GM23248 (cell line): ENCODE results near the gene PPA2.

Experiments used
- EZH2 ChIP-seq: fragments of 200-600 bp; sonication (generic); IDR thresholded peaks from 2 replicates; pipeline ENCODE4 v1.6.1; 2018; ENCODE audit warnings: antibody characterized with exemption, mild to moderate bottlenecking; ENCODE audit not compliant: insufficient read depth, poor library complexity, severe bottlenecking
- EZH2phosphoT487 ChIP-seq: fragments of 200-600 bp; sonication (generic); IDR thresholded peaks from 2 replicates; pipeline ENCODE4 v1.6.1; 2018; ENCODE audit warnings: antibody characterized with exemption, moderate library complexity, mild to moderate bottlenecking, low read depth; ENCODE audit not compliant: insufficient read depth

- TF ChIP-seq EZH2phosphoT487 (no peak), EZH2 (no peak)
Observed at GRCh38 chr4:105458001-105458400, 15.9 kb downstream of the PPA2 start.
